Keratinocyte (primary cell): ENCODE results near the gene LRWD1.

ENCODE experiments used
- CTCF ChIP-seq, 3 experiments: IDR thresholded peaks in 1 of 3; conservative IDR thresholded peaks in 1 of 3; optimal IDR thresholded peaks in 1 of 3; 2 replicates in 2 of 3; 3 replicates in 1 of 3; pipeline versions ENCODE3 to v1.5.1; 2011; ENCODE audit warnings: low read length in 3 of 3, mild to moderate bottlenecking in 3 of 3, moderate library complexity in 2 of 3, control low read depth in 1 of 3, inconsistent platforms in 1 of 3; ENCODE audit not compliant: insufficient read depth in 2 of 3; ENCODE audit errors: extremely low read depth in 1 of 3
- EZH2 ChIP-seq: IDR thresholded peaks from one replicate; pipeline ENCODE4 v1.6.1; 2012; ENCODE audit warnings: inconsistent platforms, mild to moderate bottlenecking, low read length, moderate library complexity

- TF ChIP-seq CTCF (optimal IDR thresholded peaks at IDR 0.05 in 1 of 3, IDR thresholded peaks at IDR 0.05 in 1 of 3, conservative IDR thresholded peaks at IDR 0.05 in 1 of 3; ENCODE audit: extremely low read depth in 1 of 3, insufficient read depth in 2 of 3, low read length in 3 of 3) (no peak), EZH2 (no peak)
Observed at GRCh38 chr7:102433219-102434038, 31.4 kb upstream of the LRWD1 start, which contains the start of gene ORAI2.
